Activated T-helper 1 cell treated with anti-CD3 and anti-CD28 coated beads, Interleukin-2, amount 50 U/mL, for 16 hours (primary cell): ENCODE data around the gene COL11A2.
A peak's percentile ranks its signal among the peaks of the same experiment; 100 is the strongest.
"Not testable (repeated sequence)": the region's sequence is repeated elsewhere in the genome, so short reads cannot be mapped to it uniquely, and the experiment has no call there.

ENCODE experiments used
- DNase-seq, 2 donors: peaks; one replicate each; pipeline ENCODE4 v3.0.0-alpha.2; 2020; ENCODE audit warnings: low read depth in 1 of 2, low spot score in 1 of 2

COL11A2 gene

DNA sequence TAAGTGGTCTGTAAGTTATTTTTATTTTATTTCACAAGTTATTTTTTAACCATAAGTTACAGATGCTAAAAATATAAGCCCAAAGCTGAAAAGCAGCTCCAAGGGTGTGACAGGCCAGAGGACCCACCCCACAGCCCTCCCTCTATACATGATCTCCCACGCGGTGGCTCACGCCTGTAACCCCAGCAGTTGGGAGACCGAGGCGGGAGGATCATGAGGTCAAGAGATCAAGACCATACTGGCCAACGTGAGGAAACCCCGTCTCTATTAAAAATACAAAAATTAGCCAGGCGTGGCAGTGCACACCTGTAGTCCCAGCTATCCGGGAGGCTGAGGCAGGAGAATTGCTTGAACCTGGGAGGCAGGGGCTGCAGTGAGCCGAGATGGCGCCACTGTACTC is 32.2 kb downstream of the COL11A2 start:
- DNase-seq, result no peak

DNA sequence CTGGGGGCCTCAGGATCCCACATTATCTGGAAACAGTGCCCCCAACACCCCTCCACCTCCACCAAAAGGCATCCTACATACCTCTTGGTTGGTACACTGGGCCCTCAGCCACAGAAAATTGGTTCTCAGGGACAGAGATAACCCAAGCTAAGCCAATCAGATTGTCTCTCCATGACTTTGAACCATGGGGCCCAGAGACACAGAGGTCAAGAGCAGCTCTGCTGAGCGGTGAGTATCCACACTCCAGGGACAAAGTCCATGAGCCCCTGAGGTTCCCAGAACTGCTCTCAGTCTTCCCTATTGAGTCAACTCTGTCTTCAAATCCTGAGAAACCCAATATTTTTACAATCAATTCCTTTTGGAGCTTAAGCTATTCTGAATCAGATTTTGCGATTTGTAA is 35.3 kb downstream of the COL11A2 start:
- no peak for DNase-seq

DNA sequence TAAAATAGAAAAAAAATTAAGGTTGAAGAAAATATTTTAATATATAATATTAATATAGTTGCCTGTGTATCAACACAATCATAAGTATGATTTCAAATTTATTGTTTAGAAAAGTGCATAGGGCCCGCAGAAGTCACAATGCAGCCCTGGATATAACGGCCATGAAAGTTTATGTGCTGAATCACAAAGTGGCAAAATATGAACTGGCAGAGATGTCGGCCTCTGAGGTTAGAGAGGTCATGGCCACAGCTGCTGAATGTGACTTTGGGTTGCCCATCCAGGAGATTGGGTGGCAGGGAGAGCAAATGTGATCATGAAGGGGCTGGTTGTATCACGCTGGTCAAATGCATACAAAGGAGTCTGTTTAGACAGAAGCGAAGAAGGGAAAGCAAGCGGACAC is 35.7 kb downstream of the COL11A2 start:
- DNase-seq, result no peak

DNA sequence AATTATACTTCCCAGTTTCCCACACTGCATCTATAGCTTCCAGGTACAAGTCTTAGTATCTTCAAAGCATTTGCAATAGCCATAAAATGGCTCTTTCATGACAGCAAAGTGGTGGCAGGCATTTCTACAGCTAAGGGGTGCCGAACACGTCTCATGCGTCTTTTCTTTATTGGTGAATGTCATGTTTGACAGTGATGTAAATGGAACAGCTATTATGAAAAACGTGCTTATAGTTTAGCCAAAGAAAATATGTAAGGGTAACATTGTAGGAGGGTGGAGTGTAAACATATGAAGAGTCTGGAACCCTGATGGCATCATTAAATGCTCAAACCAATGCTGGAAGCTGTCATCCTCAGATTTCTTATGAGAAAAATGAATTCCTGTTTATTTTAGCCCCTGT is 37.9 kb downstream of the COL11A2 start:
- DNase-seq, result no peak

DNA sequence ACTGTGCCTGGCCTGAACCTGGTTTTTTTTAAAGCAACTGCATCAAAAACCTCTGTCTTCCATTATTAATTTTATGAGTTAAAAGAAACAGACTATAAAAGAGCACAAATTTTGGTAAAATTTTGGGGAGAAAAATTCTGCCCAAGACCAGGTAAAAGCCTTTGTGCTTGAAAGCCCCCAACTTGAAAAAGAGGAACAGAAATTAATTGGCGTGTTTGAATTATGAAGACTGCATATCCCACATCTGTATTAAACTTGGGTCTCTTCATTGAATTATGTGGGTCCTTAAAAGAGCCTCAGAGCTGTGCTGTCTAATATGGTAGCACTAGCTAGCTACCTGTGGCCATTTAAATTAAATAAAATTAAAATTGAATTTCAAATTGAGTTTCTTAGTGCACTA is 41.2 kb downstream of the COL11A2 start:
- DNase-seq, result no peak

DNA sequence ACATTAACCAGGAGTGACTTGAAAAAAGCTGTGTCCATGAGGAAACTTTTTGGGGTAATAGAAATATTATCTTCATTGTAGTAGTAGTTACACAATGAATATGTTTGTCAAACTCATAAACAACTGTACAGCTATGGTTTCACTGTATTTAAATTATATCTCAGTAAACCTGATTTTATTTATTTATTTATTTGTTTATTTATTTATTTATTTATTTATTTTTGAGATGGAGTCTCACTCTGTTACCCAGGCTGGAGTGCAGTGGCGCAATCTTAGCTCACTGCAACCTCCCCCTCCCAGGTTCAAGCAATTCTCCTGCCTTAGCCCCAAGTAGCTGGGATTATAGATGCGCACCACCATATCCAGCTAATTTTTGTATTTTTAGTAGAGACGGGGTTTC is 41.7 kb downstream of the COL11A2 start:
- DNase-seq, result not testable (repeated sequence)

DNA sequence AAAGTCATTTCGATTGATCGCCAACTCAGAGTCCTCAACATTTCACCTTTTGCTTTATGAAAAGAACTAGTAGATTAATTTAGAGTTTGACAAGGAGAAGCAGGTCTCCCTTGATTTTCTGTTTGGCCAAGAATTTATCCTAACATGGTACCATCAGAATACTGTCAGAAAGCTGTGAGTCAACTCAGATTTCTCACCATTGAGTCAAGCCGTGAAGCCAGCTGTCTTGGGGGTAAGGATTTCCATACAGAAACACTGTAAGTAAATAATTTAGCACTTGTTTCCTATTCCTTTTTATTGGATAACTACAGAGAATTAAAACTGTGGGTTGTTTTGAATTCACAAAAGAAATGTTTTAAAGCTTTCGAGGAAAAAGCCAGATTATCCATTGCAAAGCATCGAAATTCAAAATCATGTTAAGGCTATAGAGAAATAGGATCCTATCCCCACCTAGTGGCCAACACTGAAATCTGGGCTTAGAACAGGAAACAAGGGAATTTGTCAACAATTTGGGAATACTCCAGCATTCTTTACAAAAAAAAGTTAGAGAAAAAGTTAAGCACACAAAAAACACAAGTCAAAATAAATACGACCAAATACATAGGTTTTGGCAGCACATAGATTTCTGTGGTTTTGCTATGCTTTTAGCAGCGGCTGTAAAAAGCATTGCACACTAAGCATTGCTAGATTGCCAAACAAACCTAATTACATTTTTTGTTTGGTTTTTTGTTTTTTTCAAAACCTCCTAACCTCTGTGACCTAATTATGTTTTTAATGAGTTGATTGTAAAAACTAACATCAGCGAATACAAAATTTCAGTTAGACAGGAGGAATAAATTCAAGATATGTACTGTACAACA is 44.2 kb downstream of the COL11A2 start:
- no peak for DNase-seq

- DNase-seq, result no peak
Measured at GRCh38 chr6:33144373-33144772, 47.9 kb downstream of the COL11A2 start.

DNA sequence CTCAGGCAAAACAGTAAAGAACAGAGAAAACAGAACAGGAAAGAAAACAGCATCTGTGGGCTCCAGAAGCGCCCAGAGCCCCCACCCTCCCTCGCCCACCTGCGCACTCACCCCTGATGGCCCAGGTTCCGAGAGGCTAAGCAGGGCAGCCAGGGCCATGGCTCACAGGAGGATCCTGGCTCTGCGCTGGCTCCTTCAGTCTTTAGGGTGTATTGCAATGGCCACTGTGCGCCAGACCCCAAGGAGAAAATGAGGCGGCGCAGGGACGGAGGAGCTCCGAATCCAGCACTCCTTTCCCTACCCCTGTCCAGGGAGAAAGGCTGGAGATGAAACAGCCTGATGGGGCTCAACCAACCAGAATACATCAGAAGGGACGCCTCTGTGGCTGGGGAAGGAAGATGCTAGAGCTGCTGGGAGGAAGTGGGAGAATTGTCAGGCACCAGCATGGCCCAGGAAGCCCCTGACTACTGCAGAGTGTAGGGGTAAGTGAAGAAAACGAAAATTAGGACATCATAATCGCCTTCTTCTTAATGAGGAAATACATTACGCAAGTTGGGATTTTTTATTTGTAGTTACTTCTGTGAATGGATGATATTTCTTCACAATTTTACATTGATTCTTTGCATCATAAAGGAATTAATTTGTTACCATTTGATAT is 49.0 kb downstream of the COL11A2 start:
- no peak for DNase-seq

DNA sequence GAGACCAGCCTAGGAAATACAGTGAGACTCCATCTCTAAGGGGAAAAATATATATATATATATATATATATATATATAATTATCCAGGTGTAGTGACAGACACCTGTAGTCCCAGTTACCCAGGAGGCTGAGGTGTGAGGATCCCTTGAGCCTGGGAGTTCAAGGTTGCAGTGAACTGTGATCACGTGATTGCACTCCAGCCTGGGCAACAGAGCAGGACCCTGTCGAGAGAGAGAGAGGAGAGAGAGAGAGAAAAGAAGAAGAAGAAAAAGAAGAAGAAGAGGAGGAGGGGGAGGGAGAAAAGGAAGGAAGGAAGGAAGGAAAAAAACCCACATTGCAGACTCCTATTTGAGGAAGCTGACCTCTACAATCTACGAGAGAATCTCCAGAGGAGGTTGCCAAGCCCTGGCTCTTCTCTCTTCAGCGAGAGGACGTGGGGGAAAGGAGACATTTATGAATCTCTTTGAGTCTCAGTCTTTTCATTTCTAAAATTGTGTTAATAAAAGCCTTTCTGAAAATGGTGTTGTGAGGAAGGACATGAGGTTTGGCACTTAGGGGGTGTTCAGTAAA is 49.7 kb downstream of the COL11A2 start:
- no peak for DNase-seq

- DNase-seq, result no peak
Measured at GRCh38 chr6:33140556-33140955, 51.7 kb downstream of the COL11A2 start.

GRCh38 chr6:33139596-33140206 is 52.6 kb downstream of the COL11A2 start:
- no peak for DNase-seq

DNA sequence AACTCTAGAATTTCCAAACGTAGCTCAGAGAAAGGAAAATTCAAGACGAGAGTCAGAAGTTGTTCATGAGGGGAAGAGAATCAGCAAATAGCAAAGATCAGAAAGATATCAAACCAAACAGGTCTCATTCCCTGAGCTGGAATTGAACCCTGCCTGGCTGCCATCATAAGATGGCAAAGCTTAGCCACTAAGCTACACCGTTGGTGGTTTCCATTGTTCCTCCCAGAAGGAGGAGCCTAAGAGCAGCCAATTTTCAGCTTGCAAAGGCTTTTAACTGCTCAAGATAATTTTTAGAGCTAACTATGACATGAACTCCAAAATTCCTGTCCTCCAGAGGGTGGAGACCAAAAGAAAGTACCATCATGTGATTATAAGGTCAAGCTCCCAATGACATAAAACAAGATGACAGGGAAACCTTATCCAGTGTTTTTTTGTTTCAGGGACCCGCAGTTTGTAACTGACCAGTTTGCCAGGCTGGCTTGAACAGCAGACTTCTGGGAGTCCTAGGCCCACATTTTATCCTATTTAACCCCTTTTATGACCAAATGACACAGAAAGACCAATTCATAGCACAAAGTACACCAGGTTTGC is 55.9 kb downstream of the COL11A2 start:
- no peak for DNase-seq

DNA sequence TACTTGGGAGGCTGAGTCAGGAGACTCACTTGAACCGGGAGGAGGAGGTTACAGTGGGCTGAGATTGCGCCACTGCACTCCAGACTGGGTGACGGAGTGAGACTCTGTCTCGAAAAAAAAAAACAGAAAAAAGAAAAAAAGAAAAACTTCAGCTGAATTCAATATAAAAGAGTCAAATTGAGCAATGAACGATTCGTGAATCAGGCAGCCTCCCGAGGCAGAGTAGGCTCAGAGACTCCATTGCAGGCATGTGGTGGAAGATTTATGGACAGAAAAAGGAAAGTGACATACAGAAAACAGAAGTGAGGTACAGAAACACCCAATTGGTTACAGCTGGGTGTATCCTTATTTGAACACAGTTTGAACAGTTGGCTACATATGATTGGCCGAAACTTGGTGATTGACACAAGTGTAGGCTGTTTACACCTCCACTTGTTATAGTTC is 60.2 kb downstream of the COL11A2 start:
- DNase-seq, result no peak

DNA sequence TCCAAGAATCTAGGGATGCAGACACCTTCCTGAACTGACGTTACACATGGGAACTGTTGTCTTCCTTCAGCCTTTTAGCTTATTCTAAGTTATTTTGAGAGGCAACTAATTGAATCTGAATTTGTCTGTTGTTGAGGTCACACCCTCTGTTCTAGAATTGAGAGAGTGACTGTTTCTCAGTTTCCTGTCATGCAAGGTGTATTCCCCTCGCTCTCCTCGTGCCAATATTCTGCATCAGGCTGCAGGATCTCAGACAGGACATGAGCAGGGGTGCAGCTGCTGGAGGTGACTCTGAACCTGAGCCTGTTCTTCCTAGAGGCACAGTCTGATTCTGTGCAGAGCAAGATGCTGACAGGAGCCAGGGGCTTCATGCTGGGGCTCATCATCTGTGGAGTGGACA is 63.9 kb downstream of the COL11A2 start:
- DNase-seq, result no peak

GRCh38 chr6:33126101-33126714 is 66.1 kb downstream of the COL11A2 start:
- peak; percentile 26 to 33 for DNase-seq

GRCh38 chr6:33124947-33125346 is 67.3 kb downstream of the COL11A2 start:
- no peak for DNase-seq

- DNase-seq, result no peak
Measured at GRCh38 chr6:33124525-33124901, 67.8 kb downstream of the COL11A2 start.

DNA sequence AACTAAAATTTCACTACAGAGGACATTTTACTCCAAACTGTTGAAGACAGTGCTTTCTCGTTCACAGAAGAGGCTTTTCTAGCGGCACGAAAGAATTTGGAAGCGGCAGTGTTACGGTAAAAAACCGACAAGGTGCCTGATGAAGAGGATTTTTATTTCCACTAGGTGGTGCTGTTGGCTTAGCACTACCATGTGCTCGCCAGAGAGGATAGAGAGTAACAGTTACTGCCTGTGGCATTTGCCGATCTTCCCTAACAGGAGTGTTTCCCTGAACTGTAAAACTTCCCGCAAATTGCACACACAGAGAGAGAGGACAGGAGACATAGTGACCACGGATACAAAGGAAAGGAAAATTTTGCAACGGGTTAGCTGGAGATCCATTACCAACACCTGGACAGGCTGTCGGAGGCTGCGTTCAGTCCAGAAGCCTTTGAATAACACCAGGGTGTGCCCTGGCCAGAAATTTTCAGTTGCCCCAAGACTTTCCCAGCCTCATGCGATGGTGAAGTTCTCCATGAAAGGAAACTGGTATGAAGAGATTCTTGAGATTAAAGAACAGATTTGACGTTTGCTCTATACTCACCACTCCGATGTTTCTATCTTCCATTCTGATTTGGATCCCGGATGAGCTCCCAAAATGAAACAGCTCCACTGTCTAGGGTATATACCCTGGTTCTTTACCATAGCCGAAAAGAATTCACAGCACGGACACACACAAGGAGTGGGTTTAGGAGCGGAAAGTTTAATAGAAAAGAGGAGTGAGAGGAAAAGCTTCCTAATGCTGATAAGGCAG is 68.3 kb downstream of the COL11A2 start:
- DNase-seq, result no peak

DNA sequence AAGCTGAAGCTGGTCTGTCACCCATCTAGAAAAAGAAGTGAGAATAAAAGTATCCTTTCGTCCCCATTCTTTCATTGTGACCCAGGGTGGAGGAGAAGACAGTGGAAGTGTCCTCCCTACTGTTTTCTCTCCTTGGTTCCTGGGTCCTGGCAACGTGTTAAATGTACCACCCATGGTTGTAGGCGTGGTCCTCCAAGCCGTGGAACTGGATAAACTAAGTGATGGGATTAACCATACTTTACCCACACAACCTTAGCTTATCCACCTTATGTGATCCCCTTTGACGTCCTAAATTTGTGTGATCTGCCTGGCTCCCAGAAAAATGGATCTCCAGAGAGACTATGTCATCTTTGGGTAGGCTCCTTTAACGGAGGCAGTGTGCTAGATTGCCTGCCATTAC is 69.1 kb downstream of the COL11A2 start:
- no peak for DNase-seq
